AG20443 (cell line): Measurements from ENCODE around the gene AADACL2.

ENCODE experiments used
- DNase-seq: peaks from one replicate; pipeline ENCODE4 v3.0.0; 2012; ENCODE audit warnings: low spot score, mixed read lengths

Gene AADACL2

DNA sequence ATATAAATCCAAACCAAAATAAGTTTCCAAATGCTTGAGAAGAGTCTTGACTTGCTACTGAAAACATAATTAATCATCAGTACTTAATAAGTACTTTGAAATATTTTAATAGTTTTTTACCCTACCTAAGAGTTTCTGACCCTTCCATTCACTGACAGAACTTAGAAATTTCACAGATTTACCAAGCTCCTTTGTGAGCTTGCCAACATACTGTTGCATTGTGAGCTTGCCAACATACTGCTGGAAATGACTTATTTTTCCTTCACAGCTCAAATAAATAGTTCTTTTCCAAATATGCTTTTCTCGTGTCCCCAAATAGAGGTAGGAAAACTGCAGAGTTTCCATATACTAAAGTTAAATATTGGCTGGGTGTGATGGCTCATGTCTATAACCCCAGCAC, 70.5 kb downstream of the AADACL2 start:
- DNase-seq, result no peak

DNA sequence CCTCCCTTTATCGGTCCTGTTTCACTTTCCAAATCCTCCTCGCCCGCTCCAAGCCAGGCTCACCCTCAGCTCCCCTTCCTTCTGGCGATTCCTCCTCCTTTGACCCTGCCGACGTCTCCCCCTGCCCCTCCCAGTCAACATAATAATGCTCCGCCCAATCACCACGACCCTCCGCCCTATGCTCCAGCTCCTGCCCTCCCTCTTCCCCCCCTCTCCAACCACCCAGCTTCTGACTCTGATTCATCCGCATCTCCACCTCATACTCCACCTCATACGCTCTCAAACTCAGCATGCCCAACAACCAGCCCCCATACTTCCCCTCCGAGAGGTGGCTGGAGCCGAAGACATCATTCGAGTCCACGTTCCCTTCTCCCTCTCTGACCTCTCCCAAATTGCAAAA, 73.1 kb downstream of the AADACL2 start:
- DNase-seq, result no peak
